Inflammatory macrophage (primary cell): ENCODE measurements around the gene GNAO1.

Experiments used
- DNase-seq, 2 donors: peaks; one replicate each; pipeline ENCODE4 v3.0.0-alpha.2; 2020 to 2022

Gene GNAO1

DNA sequence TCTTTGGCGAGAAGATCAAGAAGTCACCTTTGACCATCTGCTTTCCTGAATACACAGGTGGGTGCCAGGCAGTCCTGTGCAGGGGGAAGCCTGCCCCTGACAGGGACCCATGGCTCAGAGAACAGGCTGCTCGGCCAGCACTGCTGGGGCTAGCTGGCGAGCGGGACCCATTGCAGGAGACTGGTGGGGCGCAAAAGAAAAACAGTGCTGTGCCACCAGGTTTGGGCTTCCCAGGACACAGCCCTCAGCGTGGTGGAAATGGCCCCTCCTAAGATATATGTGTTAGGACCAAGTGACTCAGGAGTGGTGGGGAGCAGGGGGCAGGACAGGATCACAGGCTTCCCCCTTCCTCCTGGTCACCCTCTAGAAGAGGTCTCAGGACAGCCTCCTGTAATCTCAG, 160.2 kb downstream of the GNAO1 start:
- DNase-seq: no peak

DNA sequence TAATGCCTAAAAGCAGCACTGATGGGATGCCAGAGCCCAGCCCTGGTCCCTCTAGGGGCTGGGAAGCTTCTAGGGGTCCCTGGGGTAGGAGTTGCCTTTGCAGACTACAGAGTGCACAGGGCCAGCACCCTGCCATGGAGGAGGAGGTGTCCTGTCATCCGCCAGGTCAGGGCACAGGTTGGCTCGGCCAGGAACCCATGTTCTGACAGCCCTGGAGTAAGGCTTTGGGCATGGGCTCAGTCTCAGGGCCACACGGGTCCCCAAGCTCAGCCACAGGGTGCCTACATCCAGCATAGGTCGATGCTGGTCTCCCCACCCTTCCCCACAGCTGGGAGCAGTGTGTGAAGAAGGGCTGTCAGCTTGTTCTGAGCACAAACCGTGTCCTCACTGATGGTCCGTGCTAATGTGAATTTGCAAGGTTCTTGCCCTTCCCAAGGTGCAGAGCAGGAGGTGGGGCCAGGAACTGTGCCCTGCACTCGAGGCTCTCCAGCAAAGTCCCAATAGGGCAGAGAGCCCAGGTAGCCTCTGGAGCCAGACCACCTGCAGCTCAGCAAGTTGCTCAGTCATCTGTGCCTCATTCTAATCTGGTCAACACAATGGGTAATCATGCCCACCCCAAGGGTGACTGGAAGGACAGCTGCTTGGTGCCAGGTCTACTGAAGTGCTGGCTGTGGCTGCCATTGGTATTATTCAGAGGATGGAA, 161.2 kb downstream of the GNAO1 start:
- no peak for DNase-seq

DNA sequence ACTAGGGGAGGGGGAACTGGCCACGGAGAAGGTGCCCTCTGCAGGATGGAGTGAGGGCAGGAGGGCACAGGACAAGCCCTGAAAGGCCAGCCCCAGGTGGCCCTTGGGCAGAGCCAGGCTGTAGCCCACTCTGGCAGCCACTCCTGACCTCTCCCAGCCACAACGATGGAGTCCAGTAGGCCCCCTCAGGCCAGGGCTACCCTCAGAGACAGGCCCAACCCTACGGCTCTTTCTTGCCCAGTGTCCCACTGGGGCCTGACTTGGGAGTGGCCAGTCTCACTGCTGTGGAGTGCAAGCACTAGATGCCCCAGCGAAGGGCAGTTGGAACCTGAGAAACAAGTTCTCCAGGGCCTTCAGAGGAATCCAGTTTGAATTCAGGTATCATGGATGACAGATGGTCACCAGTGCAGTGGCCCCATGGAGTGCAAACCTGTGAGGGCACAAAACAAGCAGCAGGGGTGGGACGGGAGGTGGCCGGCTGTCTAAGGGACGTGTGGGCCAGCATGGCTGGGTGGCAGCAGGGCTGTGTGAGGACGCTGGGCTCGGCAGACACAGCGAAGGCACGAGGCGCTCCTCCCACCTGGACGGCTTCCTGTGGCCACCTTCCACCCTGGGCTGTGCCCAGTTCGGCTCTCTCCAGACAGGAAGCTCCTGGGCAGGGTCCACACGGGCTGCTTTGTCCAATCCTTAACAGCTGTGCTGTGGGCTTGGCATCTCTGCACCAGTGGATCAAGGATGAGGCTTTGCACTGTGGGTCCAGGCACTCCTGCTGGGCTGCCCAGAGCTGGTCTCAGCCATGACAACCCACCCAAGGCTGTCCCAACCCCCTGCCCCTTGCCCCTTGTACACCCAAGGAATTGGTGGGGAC, 162.0 kb downstream of the GNAO1 start:
- no peak for DNase-seq

DNA sequence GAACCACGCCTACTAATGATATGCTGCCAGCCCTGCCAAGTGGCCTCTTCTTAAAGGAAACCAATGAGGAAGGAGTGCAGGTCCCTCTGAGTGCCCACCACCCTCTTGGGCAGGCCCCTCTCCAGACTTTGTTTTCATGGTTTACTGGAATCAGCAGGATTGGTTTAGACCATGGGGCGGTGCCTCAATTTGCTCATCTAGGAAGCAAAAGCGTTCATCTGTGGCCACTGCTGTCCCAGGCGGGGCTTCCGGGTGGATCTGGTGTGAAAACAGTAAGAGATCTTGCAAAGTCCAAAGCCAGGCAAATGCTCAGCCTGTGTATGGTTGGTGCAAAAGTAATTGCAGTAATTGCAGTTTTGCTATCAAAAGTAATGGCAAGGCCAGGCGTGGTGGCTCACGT, 162.7 kb downstream of the GNAO1 start:
- no peak for DNase-seq

DNA sequence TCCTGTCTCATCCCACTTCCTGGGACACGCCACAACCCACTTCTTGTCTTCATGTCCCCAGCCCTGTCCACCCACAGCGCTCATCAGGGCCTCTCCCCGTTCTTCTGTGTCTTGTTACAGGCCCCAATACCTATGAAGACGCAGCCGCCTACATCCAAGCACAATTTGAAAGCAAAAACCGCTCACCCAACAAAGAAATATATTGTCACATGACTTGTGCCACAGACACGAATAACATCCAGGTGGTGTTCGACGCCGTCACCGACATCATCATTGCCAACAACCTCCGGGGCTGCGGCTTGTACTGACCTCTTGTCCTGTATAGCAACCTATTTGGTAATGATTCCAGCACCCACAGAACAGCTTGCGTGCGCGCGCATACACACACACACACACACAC, 163.5 kb downstream of the GNAO1 start:
- no peak for DNase-seq

DNA sequence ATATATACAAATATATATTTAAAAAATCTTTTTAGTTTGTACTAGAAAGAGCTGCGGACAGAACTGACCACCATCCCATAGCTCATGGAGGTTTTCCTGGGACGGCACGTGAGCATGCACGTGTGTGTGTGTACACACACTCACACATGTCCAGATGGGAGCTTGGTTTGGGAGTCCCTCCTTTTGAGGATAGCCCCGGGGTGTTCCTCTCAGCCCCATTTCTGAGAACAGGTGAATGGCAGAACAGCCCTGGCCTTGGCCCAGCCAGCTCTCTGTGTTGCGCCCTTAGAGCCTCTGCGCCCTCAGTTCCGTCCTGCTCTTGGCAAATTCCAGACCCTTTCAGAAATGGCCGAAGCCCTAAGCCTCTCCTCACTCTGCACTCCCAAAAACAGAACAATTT, 163.9 kb downstream of the GNAO1 start:
- DNase-seq: no peak

DNA sequence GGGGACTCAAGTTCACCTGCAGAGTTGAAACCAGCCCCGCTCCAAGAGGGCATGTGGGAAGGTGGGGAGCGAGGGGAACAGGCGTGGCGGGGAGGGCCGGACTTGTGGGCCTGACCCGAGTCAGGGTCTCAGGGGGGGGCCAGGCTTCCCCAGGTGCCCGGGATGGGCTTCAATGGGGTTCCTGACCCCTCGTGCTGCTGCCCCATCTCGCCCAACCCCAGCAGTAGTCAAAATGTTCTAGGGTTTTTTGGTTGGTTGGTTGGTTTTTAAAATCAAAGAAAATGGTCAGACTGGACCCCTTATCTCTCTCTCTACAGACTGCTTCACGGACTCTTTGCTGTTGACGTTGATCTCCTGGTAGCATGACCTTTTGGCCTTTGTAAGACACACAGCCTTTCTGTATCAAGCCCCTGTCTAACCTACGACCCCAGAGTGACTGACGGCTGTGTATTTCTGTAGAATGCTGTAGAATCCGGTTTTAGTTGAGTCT, 164.5 kb downstream of the GNAO1 start:
- DNase-seq: no peak

DNA sequence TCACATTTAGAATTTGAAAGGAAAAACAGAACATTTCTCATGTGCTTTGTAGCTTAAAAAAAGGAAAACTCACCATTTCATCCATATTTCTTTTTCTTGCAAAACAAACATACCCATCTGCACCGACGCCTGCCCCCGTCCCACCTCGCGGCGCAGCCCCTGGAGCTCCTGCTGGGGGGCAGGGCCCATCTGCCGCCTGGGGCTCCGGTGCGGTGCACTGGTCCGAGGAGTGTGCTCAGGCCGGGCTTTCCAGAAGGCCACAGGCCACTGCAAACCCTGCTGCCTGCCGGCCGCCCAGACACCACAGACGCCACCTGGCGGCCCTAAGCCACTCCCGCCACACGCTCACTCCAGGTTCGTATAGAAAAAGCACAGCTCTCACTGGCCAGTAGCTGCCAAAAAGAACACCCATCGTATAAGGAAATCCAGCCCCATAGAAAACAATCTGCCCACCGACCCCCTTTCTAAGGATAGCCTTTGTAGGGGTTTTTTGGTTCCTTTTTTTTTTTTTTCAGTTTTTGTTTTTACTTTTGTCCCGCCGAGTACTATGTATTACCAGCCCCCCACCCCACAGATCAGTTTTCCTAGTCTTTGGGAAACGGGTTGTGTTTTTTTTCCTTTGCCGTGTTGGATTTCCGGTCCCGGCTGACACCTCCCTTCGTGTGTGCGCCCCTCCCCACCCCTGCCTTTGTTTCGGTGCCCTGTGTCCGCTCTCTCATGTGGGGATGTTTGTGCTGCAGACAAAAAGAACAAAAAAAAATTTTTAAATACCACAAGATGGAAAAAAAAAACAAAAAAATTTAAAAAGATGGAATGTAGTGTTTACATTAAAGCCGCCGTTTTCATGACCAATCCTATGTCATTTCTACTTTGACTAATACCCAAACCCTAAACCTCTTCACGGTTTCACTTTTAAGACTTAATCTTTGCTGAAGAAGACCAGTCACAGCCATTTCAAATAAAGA, 165.3 kb downstream of the GNAO1 start:
- DNase-seq: peak; percentile 74 to 80

DNA sequence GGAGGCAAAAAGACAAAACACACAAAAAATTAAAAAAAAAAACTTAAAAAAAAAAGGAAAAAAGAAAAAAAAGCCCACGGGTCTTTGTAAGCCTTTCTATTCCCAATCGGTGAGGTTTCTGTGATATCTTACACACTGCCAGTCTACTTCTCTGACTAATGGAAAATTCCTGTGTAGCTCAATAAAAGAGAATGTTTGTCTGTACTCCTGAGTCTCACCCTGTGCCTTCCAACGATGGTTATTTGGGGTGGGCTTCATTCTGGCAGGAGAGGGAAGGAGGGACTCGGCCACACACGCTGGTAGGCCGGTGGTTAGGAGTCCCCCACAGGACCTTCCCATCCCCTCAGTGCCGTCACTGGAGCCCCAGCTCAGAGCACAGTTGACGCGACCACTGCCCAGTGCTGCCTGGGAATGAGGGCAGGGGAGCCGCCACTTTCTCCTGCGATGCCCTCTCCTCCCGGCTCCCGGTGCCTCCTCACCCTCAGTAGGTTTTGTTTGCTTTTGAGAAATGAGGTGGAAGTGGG, 166.0 kb downstream of the GNAO1 start:
- peak in 1 of 2 donors; percentile 3 for DNase-seq

DNA sequence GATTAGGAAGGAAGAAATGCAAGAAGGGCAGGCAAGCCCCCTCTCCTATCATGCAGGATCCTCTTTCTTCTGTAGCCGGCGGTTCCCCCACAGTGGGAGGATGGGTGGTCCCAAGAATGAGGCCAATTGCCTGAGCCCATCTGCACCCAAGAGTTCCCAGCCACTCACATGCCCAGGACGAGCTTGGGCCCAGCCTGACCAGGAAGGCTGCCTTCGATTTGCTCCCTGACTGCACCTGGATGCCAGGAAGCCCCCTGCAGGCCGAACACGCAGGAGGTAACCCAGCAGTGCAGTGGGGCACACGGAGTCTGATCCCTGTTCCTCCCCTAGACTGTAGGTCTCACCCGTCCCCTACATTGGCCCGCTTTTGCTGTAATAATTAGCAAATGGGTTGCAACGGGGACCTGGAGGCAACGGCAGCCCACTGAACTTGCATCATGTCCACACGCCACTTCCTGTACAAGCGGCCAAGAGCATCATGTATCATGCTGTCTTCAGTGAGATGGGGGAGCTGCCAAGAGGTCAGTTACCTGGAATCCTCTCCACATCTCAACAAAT, 166.6 kb downstream of the GNAO1 start:
- peak; percentile 4 to 50 for DNase-seq

DNA sequence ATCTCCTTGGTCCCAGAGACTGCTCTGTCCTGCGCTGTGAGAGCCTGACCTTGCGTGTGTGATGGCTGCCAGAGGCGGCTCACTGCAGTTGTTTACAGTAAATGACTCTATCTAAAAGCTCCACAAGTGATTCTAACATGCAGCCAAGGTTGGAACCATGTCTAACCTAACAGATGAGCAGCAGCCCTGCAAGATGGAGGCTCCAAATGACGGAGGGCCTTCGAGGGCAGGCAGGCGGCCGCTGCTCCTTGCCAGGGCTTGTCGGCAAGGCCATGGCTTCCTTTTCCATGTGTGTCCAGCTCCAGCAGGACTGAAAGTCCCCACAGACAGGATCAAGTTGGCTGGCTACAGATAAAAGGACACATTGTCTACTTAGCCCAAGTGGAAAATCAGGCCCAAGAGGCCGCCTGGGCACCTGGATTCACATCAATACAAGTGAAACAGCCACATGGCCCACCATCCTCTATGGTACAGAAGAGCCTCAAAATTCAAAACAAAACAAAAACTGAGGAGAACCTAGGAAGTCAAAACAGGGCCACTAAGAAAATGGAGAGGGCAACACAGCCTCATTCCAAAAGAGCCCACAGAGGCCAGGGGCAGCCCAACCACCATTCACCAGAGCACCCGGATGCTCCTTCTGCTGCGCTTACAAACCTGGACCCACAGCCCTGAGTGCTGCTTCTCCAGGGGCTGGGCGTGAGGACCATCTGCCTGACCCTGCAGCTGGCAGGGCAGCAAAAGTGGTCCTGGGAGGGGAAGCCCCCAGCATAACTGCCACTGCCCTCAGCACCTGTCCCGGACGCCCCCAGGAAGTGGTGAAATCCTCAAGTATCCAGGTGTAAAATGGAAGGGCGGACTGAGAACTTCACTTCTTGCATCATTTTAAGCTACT, 169.1 kb downstream of the GNAO1 start:
- no peak for DNase-seq

DNA sequence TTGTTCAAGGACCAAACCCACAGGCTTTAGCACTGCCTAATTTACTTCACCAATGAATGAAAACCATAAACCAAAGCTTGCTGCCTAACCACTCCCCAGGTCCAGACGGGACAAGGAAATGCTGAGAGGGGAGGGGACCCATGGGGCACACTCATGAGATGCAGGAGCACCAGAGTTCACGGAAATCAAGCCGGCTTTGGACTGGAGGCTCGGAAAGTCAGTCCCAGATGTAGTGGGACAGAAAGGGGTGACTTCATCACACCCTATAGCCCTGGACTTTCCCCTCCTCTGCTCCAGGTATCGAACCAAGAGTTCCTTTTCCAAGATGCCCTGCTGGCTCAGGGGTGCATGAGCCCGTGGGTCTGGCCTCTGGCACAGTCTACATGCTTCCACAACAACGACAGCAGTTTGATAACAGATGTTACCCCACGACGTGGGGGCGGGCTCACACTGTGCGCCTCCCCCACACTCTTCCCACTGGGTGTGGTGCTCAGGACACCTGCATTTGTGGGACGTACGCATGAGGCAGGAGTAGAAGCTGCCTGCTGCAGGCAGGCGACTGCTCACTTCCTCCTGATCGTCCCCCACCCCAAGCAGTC, 170.9 kb downstream of the GNAO1 start:
- DNase-seq: no peak

DNA sequence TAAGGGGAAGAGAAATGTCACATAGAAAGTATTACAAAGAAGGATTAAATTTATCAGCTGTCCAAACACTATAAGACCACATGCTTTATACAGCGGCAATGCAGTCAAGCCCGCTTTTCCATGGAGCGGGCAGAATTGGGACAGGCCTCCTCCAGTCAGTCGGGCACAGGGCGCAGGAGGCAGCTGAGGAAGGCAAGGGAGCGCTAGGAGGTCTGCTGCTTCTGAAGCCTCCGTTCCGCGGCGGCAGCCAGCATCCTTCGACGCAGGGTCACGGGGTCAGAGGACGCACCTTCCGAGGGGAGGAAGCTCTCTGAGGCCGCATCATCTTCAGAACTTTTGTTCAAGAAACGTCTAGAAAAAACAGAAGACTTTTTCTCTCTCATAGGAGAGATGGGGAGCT, 171.4 kb downstream of the GNAO1 start:
- no peak for DNase-seq

DNA sequence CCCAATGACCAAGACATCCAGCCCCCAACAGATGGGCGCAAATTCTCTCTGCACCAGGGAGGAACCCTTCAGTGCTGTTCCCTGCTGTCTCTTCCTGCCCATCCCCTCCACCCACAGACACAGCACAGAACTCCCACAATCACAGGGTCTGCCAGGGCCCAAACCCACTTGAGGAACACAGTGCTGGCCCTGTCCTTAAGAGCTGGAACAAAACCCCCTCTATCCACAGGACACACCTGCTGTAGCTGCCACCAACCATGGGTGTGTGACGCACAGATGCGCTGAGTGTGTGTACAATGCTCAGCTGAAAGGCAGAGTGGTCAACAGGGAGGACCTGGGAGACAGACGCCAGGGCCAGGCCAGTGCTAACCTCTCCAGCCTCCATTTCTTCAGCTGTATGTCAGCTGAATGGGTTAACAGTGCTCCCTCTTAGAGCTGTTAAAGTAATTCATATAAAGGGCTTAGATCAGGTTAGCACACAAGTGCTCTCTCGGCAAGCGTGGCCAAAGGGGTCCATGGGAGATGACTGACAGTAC, 172.0 kb downstream of the GNAO1 start:
- DNase-seq: no peak

DNA sequence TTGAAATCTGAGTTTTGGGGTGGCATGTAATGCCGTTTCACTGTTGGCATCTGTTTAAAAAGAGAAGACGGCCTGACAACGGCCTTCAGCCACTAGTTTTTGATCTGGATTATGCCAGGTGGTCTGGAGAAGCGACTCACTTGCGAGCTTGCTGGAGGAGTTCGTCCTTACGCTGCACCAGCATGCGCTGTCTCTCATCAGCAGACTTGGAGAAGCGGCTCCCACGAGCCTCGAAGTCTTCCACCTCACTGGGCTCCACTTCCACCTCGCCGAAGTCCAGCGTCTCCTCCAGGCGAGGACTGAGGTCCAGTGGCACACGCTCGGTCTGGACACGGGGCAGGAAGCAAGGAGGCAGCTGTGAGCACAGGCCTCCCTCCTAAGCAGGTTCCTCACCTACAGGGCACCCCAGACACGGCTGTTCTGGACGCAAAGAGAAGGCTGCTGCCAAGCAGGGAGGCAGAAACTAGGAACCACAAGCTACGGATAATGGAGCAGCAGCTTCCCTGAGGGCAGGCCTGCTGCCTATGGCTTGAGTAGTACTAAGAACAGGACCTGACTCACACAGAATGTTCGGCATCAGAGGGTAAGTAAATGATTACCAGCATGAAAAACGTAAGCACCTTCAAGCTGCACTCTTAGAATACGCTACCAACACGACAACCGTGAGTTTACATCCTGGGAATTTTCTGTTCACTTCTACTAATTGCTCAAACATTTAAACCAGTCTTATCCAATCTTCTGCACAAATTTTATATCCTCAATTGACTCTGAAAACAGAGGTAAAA, 172.7 kb downstream of the GNAO1 start:
- no peak for DNase-seq

DNA sequence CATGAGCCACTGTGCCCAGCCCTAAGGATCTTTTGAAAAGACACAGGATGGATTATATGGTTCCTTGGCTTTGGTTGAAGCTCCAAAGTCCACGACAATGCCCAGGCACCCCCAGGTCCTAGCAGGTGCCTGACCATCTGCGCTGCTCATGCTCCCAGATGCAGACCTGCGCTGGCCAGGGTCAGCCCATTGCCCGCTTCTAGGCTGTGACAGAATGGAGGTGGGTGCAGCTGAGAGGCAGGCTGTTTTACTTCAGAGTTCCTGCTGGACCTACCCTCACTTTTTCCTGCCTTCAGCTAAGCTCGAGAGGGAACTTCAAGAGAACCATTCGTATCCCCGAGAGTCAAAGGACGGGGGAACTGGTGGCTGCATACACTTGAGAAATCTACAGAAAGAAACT, 173.6 kb downstream of the GNAO1 start:
- DNase-seq: no peak

DNA sequence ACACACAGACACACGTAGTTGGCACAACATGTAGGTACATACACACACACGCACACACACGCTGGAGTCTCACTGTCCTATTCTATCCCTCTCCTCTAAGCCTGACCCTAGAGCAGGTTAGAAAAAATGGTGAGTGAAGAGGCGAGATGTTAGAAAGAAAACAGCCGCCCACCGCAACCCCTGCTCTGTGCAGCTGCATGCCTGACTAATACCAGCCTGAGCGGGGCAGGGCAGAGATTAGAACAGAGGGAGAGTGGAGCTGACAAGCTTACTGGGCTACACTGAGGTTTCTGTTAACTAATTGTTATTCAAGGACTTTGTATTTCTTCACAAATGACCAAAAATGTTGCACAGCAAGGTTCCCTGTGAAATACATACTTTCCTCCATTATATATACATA, 174.3 kb downstream of the GNAO1 start:
- DNase-seq: no peak

DNA sequence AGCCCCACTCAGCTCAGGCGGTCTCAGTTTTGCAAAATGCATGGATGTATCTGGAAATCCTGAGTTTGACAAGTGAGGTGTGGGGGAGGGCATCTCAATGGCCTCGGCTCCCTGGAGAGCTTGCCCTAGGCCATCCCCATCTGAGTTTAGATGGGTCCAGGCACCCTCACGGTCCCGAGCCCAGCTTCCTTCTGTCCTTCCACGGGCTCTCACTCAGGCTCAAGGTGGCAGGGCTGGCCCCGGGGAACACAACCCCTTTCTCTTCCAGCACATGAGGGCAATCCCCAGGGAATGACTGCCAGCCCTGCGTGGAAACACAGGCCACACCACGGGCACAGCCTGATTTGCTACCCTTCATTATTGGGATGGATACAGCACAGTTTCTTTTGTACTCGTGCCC, 175.7 kb downstream of the GNAO1 start:
- DNase-seq: no peak

DNA sequence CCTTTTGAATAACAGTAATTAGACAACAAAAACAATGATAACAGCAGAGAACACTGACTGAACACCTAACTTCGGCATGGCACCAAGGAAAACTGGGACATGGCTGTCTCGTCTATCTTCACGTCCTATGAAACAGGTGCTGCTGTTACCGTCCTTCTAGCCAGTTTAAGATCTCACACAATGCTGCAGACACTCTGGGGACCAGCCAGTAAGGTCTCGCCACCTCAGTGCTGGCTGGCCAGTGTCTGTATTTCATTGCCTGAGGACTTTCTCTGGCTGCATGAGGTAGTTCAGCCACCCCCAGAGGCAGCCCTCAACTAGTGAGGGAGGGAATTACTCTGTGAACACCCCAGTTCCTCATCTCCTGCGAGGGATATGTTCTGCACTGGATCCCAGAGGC, 176.5 kb downstream of the GNAO1 start:
- DNase-seq: no peak

DNA sequence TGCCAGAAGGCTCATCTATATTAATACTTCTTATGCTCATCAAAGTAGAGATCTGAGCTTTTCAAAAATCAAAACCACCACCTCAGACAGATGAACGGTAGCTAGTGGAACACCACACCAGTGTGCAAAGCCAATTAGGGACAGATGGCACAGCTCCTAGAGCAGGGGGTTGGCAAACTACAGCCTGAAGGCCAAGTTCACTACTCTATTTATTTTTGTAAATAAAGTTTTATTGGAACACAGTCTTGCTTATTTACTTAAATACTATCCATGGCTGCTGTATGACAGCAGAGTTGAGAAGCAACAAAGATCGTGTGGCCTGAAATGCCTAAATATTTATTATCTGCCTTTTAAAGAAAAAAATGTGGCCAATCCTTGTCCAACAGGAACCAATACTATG, 177.3 kb downstream of the GNAO1 start:
- DNase-seq: no peak
